Subcutaneous adipose tissue (tissue), 4 donors: ENCODE measurements around the gene GPR22. TPM values are rescaled to one million over a fixed set of nuclear protein-coding genes. Genes with fewer than 3 reads are reported as not detected.

ENCODE experiments used
- CTCF ChIP-seq: fragments of 450-650 bp; IDR thresholded peaks from one replicate; pipeline ENCODE4 v1.5.1; 2016; ENCODE audit warnings: low read depth, mild to moderate bottlenecking, control low read depth, antibody characterized with exemption, moderate library complexity
- total RNA-seq, 4 donors: library from RNA; depleted of rRNA; stranded (reverse); fragments of >200 nt; gene quantifications; one replicate each; pipeline ENCODE4 v1.1.0, GENCODE V29; 2016

Gene GPR22
- total RNA-seq, 4 donors from 2014 or later, result not detected

GRCh38 chr7:107463139-107464078 lies 6.4 kb upstream of the GPR22 start:
- no peak for TF ChIP-seq CTCF

- TF ChIP-seq CTCF, result no peak
Measured at GRCh38 chr7:107464666-107465226, 5.1 kb upstream of the GPR22 start.

- no peak for TF ChIP-seq CTCF
Measured at GRCh38 chr7:107467972-107468371, 1.9 kb upstream of the GPR22 start.

- no peak for TF ChIP-seq CTCF
Measured at GRCh38 chr7:107468824-107469223, 1.0 kb upstream of the GPR22 start.

GRCh38 chr7:107471292-107472070 lies 1.6 kb downstream of the GPR22 start:
- TF ChIP-seq CTCF, result no peak

- TF ChIP-seq CTCF, result no peak
Measured at GRCh38 chr7:107472116-107472515, 2.3 kb downstream of the GPR22 start.

GRCh38 chr7:107474104-107474521 lies 4.3 kb downstream of the GPR22 start:
- no peak for TF ChIP-seq CTCF
